Iris pigment epithelial cell (primary cell): ENCODE measurements around the gene ASPRV1.
A peak's percentile ranks its signal among the peaks of the same experiment; 100 is the strongest.
"Not testable (repeated sequence)": the region's sequence is repeated elsewhere in the genome, so short reads cannot be mapped to it uniquely, and the experiment has no call there.

Experiments
- DNase-seq: peaks from one replicate; pipeline ENCODE4 v3.0.0-alpha.2; 2011; ENCODE audit warnings: low read depth

The ASPRV1 gene

DNA sequence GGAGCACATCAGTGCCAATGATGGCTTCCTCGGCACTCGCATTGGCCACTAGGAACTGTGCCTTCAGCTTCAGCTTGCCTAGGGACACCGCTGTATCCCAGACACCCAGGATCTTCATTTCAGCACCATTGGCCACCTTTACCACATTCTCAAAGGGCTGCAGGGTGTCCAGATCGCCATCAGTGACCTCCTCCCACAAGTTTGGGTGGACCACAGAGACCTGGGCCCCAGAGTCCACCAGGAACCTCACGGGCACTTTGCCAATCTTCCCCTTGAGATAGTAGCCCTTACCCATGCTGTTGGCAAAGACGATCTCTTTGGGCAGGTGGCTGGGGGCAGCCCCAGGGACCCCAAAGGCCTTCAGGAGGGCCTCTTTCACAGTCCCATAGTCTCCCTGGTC lies 610 bp downstream of the ASPRV1 start:
- no peak for DNase-seq

DNA sequence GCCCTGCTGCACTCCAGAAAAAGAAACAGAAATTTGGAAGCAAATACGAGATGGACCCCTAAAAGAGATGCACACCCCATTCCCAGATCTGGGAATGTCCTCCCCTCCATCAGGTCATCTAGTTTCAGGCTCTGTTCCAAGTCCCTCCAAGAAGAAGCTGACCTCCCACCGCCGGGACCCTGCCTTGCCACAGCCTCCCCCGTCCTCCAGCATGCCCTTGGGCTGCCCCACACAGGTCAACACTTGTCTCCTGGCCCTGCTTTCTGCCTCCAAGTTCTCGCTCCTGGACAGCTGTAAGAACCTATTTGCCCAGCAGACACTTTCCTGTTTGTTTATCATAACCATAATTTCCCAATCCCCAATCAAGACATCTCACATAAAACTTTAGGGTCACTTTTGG lies 2.0 kb downstream of the ASPRV1 start:
- no peak for DNase-seq

DNA sequence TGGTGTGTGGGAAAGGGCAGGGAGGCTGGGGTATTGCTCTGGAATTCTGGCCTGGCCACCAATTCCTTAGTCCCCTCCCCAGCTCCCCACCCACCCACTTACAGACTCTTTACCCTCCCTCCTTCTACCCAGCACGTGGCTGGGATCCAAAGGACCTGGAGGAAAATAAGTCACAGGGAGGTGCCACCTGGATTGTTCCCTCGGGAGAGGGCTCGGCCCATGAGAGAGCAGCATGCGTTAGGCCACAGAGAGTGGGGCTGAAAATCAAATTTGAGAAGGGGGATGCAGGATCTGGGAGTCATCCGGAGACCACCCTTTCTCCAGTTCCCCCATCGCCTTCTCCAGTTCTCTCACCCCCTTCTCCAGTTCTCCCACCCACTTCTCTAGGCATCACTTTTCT lies 3.0 kb downstream of the ASPRV1 start:
- DNase-seq = no peak

DNA sequence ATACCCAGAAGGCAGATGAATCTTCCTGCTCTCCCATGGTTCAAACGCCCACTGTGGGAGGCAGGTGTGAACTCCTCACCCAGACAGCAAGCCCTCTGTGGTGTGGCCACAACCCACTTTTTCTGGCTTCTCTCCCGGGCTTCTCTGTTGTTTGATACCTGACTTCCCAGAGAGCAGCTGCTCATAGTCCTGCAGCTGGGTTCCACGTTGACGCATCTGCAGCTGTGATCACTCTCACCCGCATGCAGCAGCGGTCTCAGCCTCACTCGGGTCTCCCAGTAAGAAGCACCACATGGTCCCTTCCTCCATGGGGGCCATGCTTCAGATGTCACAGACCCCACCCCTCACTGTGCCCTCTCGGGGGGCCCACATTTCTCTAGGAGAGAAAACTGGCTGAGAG lies 3.5 kb downstream of the ASPRV1 start:
- DNase-seq = no peak

DNA sequence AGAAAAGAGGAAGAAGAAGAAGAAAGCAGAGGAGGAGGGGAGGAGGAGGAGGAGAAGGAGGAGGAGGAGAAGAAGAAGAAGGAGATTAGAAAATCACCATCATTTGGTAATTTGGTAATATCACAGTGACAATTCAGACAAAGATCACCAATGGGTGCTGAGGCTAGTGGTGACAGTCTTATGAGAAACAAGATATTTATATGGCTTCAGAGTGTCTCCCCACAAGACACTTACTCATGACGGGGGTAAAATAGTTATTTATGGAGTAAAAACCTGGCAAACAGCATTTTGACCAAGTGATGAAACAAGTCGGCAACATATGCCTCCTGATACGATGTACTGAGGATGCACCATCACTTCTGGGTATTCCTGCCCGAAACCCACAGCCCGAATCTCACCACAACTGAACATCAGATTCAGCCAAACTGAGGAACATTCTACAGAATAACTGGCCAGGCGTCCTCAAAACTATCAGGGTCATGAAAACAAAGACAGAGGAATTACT lies 4.9 kb downstream of the ASPRV1 start:
- no peak for DNase-seq

DNA sequence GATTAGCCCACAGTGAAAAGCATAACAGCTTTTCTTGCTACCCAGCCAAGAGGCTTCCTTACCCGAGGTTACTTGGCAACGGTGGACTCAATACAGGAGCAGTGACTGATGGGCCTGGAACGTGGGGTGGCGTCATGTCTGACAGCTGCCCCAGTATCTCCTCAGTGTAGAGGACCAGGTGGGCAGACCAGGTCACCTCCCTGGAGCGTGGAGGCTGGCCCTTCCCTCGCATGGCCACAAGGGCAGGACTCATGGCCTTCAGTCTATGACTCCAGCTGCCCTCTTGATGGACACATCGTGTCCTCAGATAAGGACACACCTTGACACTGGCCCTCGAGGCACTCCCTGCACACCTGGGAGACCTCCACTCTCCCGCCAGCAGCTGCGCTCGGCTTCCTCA lies 6.4 kb downstream of the ASPRV1 start:
- no peak for DNase-seq

DNA sequence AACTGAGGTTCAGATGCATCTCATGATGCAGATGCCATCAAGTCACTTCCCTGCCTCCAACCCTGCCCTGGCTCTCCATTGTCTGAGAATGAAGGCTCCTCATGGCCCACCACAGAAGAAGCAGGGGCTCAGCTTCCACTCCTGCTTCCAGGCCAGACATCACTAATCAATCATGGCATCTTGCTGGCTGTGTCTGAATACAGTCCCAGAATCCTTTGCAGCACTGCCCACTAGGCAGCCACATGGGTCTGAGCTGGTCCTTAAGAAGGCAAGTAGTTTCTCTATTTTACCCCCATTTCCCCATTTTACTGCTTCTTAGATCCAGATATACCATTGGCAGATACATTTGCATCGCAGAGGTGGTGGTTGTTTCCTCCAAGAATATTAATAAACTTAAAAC lies 7.3 kb downstream of the ASPRV1 start:
- DNase-seq = no peak

DNA sequence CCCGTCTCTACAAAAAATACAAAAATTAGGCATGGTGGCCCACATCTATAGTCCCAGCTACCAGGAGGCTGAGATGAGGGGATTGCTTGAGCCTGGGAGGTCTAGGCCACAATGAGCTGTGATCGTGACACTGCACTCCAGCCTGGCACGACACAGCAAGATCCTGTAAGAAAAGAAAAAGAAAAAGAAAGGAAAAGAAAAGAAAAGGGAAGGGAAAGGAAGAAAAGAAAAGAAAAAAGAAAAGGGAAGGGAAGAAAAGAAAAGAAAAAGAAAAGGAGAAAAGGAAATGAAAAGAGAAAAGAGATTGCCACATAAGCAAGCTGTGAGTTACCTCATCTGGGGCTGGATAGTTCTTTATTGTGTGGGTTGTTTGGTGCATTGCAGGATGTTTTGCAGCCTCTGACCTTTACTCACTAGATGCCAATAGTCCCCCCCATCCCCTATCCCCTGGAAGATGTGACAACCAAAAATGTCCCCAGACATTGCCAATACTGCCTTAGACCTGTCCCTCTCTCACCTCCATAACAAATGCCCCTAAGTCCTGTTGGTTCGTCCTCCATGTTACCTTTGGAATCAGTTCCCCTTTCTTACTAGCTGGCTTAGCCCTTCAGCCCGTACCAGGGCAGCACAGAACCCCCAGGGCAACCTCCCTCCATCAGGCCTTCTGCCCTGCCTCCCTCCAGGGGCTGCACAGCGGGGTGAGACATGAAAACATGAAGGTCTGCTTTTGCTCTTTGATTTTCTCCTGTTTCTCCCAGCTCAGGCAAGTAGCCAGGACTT lies 8.9 kb downstream of the ASPRV1 start:
- no peak for DNase-seq

DNA sequence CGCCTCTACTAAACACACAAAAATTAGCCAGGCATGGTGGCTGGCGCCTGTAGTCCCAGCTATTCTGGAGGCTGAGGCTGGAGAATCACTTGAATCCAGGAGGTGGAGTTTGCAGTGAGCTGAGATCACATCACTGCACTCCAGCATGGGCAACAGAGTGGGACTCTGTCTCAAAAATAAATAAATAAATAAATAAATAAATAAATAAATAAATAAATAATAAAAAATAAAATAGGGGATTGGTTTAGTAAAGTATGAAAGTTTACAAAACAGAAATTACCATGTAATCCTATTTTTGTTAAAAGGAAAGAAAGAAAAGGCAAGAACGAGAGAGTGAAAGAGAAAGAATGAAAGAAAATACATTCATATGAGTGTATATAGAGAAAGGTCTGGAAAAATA lies 10.8 kb downstream of the ASPRV1 start:
- not testable (repeated sequence) for DNase-seq

DNA sequence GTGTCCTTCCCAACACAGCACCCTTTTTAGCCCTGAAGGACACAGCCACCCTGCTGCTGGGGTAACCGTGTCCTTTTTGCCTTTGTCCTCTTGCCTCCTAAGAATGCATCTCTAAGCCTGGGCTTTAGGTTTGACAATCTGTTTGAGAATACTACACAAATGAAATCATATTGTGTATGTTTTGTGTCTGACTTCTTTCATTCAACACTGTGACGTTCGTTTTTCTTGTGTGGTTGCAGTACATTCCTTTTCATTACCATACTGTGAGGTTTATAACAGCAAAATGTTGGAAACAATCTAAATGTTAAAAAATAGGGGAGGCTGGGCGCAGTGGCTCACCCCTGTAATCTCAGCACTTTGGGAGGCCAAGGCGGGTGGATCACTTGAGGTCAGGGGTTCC lies 11.2 kb downstream of the ASPRV1 start:
- peak; percentile 61 for DNase-seq

DNA sequence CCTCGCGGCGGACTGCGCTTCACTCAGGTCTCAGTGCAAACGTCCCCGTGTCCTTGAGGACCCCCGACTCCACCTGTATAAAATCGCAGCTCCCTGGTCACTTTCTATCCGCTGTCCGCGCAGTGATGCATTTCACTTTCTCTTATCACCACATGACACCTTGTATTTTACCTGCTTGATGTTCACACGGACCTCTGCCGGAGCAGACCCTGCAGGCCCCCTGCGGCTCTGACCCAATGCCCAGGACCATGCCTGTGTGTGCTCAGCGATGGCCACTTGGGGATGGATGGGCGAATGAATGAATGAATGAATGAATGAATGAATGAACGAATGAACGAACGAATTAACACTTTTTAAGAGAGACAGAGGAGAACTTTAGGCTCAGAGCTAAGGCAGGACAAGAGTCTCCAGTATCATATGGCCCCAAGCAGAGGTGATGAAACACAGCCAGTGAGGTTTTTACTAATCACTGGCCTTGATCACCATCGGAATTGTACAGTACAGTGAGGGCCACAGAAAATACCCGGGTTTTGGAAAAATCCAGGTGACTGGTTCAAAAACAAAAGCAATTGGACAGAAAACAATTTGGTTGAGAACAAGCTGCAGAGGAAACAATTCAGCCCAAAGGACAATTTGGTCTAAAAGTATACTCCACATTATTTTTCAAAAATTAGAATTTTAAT lies 12.3 kb downstream of the ASPRV1 start:
- no peak for DNase-seq

DNA sequence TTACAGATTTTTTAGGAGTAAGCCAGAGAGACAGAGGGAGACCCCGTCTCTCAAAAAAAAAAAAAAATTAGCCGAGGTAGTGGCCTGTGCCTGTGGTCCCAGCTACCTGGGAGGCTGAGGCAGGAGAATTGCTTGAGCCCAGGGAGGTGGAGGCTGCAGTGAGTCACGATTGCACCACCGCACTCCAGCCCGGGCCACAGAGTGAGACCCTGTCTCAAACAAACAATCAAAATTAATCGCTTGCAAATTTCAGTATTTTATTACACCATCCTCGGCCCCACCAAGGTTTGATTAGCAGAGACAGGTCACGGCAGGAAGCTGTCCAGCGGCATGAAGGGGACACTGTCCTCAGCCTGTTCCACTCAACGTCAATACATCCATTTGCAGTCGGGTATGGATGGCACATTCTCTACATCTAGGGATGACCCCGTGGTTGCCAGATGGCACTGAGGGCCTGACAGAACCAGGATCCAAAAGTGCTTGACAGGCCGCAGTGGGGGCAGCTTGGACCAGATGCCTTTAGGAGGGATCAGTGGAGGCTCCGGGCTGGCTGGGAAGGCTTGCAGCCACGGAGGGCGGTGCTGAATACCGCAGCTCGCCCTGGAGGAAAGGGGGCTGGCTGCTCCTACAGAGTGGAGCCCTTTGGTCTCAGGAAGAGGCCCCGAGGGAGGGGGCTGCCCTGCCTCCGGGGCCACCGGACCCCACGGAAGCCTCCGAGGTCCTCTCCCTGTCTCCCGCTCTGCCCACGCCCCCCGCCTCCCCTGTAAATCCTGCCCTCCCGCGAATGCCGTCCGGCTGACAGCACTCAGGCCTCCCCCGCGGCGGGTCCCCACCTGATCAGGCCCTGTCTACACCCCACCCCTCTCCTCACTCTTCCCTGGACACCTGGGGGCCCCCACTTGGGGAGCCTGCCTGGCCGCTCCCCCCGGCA lies 13.1 kb downstream of the ASPRV1 start:
- DNase-seq = peak; percentile 18

DNA sequence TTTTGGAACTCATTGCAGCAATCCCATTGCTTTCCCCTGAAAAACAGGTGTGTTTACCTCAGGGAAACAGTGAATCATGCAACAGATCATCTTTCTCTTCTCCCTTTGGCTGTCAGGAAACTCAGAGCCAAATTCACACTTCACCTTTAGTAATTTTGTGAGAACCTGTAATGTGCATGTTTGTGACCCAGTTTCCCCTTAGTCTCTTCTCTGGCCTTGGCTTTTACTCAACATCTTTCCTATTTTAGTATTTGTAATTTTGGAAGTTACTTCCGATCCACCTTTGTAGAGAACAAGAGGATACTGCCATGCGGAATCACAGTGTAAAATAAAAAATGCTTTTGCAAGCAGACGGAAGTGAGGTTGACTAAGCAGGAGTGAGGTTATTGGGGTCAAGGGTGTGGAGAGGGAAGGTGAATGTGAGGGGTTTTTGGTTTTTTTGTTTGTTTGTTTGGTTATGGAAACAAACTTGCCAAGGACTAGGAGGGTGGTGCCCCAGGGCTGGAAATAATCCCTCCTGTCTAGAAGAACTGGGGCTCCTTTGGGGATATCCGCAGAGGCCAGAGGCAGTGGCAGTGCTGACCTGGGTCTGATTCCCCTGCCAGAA lies 14.0 kb downstream of the ASPRV1 start:
- DNase-seq = no peak

DNA sequence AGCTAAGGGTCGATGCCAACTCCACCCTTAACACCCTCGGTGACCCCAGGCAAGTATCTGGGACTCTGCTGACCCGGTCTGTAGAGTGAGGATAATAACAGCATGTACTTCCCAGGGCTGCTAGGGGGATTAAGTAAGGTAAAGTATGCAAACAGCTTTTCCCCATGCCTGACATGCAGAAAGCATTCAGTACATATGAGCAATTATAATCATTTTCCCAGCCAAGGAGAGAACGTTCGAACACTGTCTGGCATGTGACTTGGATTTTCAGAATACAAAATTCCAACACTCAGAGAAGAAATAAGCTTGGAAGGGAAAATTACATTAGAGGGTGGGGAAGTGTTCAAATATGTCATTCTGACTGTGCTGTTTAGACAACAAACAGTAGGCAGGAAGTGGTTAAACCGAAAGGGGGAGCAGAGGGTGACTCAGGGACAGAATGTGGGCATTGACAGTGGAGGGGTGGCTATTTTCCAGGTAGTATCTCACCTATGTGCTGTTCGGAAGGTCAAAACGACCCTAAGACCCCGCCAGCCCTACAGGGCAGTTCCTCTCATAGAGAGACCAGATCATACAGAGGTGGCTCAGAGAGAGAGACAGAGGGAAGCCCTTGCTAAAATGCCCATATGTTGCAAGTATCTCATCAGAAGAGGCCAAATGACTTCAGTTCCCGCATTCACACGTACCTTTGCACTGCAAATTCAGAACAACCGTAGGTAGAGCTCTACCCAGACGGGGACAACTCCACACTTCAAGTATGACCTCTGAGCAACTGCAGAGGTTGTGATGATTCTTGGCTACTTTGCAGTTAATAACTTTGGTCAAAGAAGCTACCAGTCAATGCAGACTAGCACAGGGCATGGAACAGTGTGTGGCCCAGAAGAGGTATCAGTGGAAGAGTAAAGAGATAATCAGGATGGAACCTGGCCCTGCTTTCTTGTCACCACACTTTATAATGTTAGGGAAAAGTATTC lies 14.8 kb downstream of the ASPRV1 start:
- peak; percentile 60 for DNase-seq

DNA sequence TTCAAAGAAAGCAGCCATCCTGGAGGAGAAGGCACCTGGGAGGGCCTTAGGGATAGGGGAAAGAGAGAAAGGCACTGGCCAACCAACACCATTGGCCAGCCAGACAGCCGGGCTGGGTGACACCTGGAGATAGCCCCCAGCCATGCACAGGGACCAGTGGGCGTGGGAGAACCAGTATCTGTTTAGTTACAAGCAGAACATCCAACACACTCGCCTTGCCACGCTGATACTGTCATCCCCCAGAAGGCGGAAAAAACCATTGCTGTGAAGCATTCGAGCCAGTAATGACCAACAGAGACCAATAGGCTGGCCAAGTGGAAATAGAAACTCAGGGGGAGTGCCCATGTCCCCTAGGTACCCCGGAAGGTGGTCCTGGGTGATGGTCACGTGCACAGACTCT lies 15.5 kb downstream of the ASPRV1 start:
- DNase-seq = no peak

DNA sequence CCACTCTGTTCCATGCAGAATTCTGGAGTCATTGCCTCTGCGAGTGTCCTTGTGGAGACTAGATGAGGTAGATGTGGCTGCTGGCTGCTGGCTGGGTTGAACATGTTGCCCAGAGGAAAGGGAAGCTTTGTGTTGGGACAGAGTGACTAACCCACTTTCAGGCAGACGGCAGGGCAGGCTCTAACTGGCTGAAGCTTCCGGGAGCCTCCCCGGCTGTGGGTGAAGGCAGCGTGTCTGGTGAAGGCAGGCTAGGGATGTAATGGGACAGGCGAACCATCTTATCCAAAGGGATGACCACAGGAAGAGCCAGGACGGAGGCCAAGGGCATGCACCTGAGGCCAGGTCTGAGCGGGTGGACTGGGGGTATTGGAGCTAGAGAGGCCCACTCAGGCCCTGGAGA lies 16.0 kb downstream of the ASPRV1 start:
- DNase-seq = peak; percentile 18

DNA sequence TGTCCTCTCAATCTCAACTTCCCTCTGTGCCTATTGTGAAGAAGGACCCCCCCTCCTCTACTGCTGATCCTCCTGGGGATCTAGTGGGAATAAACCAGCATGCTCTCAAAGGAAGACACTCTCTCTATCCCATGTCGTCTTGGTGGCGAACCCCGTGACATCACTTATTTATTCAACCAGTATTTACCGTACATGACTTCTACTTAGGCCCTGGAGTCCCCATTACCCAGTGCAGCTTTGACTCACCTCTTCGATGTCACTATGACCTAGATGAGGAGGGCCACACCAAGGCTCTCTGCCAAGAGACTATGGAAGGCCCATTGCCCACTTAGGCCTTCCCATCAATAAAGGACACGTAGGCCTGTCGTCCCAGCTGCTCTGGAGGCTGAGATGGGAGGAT lies 16.7 kb downstream of the ASPRV1 start:
- DNase-seq = no peak

DNA sequence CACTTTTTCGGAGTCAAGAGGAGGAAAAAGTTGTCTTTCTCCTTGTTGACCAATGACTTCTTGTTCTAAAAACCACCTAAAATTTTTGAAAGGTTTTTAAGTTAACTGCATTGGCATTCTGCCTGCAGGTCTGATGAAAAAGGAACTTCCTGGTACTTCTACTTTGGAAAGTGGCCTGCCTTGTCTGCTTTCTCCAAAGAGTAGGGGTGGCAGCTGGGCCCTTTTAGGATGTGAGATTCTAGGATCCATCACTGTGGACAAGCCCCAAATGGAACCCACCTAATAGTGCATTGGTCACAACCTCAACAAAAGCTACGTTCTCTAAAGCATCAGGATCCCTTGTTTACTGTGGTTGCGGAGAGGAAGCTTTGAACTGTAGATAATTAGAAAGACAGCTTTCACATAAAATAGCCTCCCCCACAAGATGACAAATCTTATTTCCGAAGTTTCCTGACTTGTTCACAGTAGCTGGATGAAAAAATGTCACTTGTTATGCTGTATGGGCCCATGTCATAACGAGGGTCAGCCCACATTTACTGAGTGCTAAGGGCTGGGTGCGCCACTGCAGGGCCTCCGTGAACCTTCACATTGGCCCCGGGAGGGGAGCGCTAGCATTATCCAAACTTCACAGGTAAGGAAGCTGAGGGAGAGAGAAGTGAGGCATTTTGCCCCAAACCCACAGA lies 17.4 kb downstream of the ASPRV1 start:
- no peak for DNase-seq

DNA sequence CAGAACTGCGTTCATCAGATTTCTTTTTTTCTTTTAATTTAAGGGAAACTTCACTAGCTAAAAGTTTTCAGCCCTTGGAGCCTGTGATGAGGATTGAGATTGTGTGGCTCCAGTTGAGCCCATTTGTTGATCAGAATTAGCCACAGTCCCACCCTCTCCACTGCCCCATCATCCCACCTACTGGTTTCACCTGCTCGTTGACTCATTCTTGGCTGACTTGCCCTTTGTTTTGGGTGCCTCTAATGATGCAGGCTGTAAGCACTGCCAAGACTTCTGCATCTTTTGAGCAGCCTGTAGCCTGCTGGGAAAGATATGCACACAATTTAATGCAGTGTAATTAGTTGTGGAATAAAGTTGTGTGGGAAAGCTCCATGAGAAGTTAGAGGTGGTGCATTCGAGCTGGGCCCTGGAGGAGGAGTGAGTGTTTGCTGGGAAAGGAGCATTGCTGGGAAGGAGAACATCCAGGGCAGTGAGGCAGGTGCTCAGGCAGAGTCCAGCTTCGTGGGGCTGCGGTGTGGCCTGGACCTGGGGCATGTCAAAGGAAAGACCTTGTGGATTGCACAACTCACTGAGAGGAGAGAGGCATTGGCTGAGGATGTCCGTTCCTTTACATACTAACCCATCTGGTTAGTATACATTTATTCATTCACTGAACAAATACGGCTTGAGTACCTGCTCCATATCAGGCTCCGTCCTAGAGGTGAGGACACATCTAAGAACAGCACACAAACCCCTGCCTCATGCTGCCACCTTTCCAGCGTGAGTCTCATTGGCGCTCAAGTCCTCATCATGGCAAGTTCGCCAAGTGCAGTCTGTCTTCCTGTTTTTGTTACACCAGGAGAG lies 18.2 kb downstream of the ASPRV1 start:
- no peak for DNase-seq
